Right lung (tissue), 5 donors: ENCODE results near the gene SSH3. TPM values are rescaled to one million over a fixed set of nuclear protein-coding genes. Genes with fewer than 3 reads are reported as not detected.
A peak's percentile ranks its signal among the peaks of the same experiment; 100 is the strongest.

Source experiments
- DNase-seq, 2 donors: peaks; one replicate each; pipeline ENCODE4 v3.0.0-alpha.2; 2013
- polyA plus RNA-seq, 5 donors: library from polyadenylated mRNA; unstranded; fragments of 120-200 nt; gene quantifications; one replicate each; pipeline versions ENCODE4 v1.2.1 to v1.2.3, GENCODE V29; 2013; ENCODE audit warnings: inconsistent platforms in 1 of 5, low replicate concordance in 1 of 5; ENCODE audit not compliant: insufficient read length in 5 of 5, insufficient read depth in 1 of 5

SSH3 gene
- polyA plus RNA-seq, 5 donors: 21.8 to 37.6 (median 30.3) TPM

DNA sequence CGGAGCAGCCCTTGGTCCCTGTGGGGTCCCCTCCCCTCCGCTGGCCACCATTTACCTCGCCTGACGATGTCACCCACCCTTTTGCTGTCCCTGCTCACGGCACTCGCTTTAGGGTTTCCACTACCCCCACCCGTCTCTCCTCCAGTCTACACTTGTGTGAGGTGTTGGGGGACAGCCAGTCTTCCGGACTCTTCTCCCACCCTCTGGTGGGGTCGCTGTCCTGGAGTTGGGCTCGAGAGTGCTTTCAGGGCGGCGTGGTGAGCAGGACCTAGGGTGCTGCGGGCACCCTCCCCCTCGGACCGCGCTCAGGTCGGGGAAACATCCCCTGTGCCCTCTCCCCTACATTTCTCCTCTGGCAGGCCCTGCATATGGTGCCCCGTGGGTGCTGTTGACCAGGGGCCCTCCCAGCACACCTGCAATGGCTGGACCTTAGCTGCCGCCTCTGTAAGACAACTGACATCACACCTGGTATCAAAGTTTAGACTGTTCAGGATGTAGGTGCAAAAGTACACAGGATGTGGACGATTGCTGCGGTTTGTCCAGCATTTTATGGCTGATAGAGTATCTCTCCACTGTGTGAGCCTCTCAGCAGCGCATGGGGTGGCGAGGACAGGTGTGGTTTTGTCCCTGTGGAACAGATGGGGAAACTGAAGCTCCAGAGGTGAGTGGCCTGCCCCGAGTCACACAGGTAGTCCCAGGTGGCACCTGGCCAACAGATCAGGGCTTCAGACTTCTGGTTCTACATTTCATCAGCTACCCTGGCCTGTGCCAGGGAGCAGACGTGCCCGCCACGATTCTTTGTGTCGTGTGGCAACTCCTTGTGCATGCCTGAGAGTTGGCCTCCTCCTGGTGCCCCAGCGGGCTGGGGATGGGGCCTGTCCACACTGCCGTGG is 35.9 kb upstream of the SSH3 start:
- DNase-seq: no peak

DNA sequence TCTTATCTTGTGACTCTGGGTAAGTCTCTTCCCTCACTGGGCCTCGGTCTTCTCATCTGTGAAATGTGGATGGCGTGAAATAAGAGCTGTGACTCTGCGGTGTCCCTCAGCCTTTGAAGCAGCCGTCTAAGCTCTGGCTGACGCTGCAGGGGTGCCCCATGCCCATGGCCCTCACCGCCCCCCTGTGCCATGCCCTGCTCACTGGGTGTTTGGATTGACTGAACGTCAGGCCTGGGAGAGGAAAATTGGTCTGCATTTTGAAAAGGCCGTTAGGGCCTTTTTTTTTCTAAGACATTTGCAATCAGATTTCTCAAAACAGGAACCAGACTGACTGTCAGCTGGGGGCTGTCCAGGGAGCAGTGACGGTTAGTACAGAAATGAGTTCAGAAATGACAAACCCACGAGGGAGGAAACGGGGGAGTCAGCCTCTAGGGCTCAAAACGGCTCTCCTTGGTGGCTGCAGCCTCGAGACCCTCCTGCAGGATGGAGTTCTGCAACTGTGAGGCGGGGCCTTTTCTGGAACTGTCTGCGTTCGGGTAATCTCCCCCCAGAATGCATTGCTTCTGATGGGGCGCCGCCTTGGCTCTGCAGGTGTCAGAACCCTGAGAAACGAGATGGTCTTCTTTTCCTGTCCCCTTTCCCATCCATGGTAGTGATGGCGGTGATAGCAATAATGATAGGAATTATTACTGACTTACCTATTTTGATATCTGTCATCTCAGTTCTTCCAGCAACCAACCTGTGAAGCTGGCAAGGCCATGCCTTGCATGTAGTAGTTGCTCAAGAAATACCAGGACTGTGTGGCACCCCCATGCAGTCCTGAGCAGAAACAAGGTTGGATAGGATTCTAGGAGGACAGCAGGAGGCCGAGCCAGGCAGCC is 35.0 kb upstream of the SSH3 start:
- no peak for DNase-seq

DNA sequence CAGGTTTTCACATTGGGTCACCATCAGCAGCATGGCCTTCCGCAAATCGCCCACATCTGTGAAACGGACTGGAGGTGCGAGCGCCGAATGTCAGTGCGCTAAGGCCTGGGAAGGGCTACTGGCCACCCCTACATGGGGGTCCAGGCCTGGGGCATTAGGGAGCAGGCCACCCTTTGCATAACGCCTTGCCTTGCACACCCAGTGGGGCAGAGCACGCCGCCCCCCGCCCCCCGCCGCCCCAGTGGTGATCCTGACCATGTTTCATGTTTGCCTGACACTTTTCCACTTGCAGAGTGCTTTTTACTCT is 34.4 kb upstream of the SSH3 start:
- no peak for DNase-seq

DNA sequence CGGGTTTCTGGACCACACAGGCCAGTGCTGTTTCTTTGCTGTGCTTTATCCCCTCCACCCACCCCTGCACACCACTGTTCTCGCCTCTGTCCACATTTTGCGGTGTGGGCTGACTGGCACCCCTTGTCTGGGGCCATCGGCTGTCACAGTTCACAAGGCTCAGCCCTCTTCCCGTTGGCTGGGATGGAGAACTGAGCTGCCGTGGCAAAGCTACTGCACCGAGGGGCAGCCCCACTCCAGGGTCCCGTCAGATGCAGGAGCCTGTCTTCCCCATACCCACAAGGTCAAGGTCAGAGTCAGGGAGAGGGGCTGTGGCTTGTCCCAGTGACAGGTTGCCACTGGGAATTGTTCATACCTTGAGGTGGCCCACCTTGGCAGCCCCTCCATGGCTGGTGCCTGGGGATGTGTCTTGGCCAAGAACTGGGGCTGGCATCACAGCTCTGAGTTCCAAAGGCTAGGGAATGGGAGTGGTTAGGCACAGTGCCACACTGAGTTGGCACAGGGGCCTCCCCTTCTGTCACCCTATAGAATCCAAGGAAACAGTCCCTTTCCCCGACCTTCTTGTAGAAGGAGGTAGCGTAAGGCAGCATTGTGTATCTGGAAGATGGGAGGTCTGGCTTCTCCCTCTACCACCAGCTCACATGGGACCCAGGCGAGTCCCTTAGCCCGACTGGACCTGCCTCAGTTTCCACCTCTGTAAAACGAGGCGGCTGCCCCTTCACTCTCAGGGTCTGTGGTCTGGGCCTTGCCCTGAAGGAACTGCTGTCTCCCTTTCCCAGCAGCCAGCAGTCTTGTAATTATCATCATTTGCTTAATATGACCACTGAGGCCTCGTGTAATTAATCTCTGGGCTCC is 33.7 kb upstream of the SSH3 start:
- no peak for DNase-seq

DNA sequence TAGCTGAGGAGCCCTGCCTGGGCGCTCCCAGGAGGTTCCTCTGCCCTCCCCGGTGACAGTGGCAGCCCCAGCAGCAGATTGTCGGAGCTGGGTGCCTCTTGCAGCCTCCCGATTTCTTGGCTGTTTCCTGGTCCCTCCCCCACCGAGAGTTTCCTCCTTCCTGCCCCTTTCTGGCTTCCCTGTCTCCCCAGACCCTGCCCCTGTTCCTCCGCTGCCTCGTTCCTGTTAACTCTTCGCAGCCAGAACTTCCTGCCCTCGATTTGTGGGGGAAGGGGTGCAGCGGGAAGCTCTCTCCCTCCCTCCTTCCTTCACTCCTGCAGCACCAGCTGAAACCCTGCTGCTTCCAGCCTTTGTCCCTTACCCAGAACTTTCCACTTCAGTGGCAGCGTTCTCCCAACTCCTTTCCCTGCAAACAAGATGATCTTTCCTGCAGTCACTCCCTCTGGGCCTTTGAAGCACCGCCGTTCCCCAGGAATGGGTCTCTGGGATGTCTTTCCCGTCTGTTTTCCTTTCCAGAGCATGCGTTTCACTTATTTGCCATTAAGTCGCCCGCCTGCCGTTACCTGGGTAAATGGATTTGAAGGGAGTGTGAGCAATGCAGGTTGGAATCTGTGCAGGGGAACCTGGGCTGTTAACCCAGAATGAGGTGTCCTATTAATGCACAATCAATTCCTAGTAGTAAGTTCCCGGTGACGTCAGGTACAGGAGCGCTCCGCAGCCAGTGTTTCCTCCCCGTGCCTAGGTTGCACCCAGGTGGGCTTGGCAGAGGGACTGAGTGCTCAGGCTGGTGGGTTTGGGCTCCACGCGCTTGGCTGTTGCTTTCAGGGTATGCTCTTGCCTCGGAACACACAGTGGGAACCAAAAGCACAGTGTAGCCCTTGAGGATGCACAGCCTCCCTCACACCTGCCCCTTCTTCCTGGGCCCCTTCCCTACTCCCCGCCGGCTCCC is 32.8 kb upstream of the SSH3 start:
- DNase-seq: peak in 1 of 2 donors; percentile 38

DNA sequence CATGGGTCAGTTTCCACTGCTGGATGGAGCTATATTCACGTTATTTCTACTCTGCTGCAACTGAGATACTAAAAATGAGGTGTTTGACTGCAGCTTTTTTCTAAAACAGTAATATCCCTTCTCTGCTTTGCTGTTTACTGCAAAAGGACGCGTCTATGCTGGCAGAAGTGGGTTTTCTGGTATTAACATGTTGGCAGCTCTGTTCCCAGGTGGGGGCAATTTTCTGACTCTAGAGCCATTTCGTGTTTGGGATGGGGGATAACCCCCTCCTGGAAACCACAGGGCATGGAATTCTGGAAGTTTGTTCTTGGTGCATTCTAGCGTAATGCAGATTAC is 32.2 kb upstream of the SSH3 start:
- DNase-seq: no peak

DNA sequence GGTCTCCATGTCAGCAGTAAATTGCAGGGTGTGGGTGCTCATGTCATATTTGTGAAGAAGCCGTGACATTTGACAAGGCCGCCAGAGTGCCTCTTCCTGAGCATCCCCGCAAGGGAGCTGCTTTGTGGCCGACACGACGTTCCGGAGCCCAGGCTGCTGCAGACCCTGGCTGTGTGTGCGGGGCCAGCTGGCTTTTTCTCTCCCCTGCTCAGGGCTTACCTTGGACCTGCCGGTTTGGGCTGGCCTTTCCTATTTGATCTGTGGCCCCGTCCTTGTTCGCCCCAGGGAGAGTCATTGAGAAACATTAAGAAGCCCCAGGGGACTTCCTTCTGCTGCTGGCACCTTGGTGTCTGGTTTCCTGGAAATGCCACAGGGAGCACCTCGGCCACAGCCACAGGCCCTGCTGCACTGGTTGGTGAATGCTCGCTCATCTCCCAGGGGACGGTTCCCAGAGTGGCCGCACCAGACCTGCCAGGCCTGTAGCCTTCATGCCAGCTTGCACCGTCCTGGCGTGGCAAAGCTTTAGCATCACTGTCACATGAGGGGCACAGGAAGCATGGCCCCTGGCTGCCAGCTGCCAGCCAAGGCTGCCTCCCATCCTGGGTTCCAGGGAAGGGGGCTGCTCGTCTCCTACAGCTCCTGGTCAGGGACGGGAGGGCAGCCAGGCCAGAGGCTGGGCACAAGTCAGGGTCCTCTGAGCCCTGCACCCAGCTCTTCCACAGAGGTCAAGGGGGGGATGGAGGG is 31.6 kb upstream of the SSH3 start:
- DNase-seq: no peak

DNA sequence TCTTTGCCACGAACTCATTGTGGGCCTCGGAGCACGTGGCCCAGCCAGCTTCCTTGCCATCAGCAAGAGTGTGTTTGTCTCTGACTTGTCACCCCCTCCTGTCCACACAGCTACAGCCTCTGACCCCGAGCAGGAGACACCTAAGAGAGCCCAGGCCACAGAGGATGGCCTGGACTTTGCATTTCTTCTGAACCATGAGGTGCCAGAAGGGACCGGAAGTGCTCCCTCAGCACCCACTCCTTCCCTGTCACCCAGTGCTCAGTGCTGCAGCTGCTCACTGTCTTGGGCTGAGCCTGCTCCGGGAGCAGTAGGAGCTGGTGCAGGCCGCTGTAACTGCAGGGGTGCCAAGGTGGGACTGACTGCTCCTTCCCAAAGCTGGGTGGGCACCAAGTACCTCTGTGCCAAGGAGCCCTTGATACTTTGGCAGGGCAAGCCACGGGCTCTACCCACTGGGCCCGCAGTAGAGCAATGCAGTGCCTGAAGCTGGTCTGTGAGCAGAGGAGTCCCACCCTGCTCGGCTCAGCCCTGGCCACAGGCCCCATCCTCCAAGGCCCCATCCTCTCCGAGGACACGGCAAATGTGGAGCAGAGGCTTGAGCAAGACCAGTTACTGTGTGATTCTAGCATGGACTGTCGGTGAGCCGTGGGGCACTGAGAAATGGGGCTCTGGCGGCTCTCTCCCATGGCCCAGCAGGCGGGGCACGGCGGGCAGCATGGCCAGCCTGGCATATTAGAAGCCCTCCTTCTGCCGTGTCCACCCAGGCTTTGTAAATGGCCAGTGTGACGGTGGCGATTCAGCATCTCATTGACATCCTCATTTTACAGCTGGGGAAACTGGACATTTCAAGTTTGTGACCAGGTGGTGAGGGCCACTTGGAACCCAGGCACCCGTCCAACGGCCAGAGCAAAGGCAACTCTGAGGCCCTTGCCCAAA is 30.7 kb upstream of the SSH3 start:
- DNase-seq: no peak

DNA sequence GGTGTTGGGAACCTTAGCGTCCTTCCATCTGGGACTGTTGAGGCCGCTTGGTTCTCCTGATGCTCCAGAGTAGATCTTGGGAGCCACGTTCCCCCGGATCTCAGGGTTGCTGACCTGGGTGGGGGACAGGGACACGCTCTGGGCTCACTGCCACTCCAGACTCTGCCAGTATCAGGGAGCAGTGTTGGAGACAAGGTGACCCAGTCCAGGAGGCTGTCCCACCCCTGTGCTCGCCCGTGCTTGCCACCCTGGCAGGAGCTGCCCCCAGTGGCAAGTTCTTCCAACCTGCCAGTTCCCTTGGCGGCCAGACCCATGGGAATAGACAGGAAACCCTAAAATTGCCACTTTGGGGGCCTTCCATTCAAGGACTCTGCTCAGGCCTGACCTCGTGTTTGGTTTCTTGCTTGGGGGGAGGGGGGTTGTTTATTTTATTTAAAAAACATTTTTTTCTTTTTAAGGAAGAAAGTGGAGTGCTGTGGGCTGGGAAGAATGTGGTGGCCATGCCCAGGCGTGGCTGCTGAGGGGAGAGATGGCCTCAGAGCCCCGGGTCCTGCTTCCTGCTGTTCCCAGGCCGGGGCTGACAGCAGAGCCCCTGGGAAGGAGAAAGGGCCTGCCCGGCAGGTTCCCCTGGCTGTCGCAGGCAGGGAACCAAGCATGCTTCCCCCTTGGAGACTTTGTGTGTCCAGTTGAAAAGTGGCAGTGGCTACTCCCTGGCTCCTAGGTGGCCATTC is 29.9 kb upstream of the SSH3 start:
- DNase-seq: no peak

DNA sequence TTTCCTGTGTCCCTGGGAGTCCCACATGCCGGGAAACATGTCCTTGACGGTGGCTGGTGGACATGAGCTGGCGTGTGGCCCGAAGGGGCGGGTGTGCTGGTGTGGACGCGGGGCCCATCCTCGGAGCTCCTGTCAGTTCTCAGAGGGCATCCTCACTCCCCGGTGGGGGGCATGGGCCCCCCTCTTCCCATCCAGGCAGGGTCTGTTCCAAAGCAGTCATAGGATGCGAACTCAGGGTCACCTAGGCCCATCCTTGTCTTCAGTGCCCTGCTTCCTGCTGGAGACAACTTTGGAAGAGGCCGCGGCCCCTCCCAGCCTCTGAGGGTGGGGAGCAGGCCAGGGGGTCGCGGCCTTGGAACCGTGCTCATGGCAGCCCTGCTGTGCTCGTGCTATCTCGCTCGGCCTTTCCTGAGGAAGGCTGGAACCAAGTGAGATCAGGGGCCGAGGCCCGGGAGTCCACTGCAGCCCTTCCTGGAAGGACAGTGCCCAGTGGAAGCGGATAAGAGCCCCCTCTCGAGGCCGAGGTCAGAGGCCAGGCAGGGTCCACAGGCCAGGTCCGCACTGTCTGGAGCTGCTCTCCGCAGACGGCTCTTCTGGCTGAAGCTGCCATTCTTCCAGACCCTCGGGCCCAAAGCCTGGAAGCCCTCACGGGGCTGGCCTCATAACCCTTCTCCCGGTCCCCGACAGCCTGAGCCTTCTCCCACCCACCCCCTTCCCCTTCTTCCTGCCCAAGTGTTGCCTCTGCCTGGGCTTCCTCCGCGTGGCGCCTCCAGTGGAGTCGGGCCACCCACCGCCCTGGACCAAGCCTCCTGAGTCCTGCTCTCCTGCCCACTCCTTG is 28.3 kb upstream of the SSH3 start:
- DNase-seq: no peak

DNA sequence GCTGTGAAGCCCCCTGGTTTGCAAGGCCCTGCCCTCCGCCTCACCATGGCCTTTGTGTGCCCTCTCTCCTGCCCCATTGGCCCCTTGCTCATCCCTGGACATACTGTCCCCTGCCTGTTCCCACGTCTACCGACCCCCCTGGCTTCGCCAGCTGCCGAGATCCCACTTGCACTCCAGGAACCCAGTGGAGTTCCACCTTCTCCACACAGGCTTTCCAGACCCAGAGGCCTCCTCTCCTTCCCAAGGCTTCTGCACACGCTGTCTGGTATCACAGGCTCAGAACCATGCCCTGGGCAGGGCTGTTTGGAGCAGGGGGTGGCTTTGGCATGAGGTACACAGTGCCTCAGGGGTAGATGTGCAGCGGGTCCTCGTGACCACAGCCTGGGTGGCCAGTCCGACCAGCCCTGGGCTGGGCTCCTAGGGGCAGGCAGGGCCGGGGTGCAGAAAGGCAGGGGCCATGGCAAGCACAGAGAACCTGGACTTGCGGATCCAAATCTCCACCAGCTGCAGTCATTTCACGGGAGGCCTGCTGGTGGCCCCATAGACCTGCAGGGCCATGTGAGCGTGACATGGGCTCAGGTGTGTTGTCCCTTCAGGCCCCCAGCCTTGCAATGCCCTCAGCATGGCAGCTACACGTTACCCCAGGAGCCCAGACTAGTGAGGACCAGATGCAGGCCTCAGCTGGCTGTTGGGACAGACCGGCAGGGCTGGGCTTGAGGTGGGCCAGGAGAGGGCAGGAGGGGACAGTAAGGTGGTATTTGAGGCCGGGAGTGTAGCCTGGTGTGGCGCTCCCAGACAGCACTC is 27.5 kb upstream of the SSH3 start:
- DNase-seq: no peak

DNA sequence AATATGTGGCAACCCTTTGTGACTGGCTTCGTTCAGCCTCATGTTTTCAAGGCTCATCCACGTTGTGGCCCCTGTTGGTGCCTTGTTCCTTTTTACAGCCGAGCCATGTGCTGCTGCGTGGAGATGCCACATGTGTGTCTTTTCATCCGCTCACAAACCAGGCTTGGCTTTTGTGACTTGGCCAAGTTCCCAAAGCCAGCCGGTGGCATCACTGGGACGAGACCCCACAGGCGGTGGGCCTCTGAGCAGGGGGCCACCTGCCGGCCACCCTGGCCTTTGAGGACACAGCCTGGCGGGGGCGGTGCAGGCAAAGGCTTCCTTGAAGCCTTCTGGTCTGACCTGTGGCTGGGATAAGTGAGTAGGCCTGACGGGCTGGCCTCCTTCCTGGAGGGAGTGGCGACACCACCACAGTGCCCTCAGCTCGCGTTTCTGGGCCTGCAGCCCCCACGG is 26.5 kb upstream of the SSH3 start:
- DNase-seq: no peak

DNA sequence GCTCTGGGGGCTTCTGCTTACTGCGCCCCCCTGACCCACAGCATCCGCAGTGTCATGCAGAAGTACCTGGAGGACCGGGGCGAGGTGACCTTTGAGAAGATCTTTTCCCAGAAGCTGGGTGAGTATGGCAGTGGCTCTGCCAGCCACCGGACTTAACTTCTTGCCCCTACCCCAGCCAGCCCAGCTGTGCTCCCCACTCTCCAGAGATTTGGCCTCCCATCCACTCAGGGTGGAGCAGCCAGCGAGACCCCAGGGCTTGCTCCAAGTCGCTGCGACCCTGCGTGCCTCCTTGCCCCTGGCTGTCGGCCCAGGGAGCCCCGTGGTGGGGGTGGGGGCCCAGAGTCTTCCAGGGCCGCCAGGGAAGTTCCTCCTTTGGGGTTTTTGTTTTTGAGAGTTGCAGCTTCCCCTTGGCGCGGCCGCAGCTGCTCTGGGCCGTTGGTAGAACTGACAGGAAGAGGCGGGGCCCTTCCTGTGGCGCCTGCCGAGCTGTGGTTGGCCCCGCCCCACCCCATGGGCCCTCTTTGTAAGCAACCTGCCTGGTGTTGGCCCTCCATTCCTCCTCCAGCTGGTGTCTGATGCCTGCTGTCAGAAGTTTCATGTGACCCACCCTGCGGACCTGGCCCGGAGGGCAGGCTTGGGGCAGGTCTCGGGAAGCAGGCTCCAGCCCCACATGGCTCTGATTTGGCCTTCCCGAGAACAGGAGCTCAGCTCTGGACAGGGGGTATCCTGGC is 25.9 kb upstream of the SSH3 start:
- DNase-seq: peak; percentile 72 to 77

DNA sequence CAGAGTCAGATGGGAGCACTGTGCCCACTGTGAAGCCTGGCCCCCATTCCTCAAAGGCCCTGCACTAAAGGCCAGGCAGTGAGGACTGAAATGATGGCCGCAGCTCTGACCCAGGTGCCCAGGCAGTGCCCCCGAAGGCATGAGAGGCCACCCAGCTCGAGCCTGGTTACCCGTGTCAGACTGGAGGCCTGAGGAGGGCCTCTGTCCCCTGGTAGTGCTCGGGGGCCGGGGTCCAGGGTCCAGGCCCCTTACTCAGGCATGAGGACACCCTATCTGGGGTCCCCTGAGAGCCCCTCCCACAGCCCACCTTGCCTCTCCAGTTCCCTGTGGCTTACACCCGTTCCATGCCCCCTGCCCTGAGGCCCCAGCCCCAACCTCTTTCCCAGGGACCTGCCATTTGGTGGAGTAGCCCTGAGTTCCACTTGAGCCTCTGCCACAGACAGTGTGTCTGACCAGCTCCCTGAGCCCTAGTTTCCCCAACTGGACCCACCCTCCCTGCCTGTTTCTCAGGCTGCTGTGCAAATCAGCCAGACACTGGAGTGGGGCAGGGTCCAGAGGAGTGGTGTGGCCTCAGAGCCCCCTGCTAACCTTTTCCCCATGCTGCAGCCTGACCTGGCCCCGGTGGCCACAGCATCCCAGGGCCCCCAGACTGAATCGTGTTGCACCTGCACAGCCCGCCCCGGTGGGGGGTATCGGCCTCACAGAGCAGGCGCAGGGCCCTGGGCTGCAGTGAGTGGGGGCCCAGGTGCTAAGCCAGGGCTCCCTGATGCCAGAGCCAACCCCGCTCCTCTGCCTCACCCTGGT is 25.0 kb upstream of the SSH3 start:
- DNase-seq: no peak
